NCI-H1092 treated with DMSO at 0.1 percent for 48 hours (cell line): ENCODE data around the gene EPN2.

ENCODE experiments used
- DNase-seq: peaks from one replicate; lab custom pipeline; 2025; lab: John Stamatoyannopoulos, UW

The EPN2 gene

DNA sequence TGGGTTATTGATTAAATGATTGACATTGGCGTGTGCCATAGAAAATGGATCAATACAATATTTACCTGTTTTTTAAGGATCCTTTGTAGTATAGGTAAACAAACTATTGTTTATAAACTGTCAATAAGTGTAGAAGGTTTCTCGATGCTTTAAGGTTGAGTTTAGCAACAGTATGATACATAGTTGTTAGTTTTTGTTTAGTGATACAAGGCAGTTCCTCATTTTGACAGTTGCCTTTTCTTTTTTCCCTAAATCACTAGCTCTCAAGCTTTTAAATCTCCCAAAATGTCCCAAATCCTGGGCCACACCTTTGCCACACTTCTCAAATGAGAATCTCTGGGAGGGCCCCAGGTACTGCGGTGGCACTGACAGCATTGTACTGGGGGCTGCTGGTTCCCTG lies 57.3 kb downstream of the EPN2 start:
- no peak for DNase-seq

GRCh38 chr17:19295473-19296135 lies 58.4 kb downstream of the EPN2 start:
- DNase-seq, result no peak

DNA sequence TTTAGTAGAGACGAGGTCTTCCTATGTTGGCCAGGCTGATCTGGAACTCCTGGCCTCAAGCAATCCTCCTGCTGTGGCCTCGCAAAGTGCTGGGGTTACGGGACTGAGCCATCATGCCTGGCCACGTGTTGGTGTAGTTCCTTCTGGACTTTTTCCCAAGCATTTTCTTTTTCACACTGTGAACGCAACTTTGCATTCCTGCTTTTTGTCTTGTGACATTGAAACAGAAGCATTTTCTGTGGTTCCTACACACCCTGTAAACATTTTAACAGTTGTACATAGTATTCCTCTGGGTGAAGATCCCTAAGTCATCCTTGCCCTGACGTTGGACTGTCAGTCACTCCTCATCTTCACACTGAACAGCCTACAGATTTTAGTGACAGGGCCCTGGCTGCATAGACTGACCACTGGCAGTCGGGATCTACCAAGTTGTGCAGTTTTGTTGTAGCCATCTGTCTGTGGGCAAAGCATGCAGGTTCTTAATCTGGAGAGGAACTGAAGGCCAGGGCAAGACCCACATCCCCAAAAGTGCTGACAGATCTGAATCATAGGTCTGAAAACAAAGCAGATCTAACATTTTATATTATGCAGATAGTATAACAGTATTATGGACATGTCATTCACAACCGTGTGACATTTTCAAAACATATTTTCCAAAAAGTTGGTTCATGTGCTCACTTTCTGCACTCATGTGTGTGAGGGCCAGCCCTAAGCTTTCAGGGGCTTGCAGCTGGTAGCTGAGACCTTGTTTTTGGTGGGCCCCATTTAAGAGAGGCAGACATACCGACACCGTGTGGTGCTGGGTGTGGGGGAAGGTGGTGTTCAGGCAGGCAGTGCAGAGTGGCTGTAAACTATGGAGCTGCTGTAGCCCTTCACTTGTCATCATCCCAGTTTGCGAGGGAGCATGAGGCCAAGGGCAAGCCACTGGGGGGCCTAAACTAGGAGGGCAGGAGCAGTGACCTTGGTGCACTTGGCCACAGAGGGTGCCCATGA lies 59.9 kb downstream of the EPN2 start:
- no peak for DNase-seq

GRCh38 chr17:19298569-19299213 lies 61.5 kb downstream of the EPN2 start:
- no peak for DNase-seq

- DNase-seq, result no peak
Observed at GRCh38 chr17:19299214-19299747, 62.1 kb downstream of the EPN2 start.

- DNase-seq, result no peak
Observed at GRCh38 chr17:19299866-19300265, 62.7 kb downstream of the EPN2 start.

- DNase-seq, result no peak
Observed at GRCh38 chr17:19301274-19301951, 64.2 kb downstream of the EPN2 start.

- no peak for DNase-seq
Observed at GRCh38 chr17:19301973-19302372, 64.8 kb downstream of the EPN2 start.

DNA sequence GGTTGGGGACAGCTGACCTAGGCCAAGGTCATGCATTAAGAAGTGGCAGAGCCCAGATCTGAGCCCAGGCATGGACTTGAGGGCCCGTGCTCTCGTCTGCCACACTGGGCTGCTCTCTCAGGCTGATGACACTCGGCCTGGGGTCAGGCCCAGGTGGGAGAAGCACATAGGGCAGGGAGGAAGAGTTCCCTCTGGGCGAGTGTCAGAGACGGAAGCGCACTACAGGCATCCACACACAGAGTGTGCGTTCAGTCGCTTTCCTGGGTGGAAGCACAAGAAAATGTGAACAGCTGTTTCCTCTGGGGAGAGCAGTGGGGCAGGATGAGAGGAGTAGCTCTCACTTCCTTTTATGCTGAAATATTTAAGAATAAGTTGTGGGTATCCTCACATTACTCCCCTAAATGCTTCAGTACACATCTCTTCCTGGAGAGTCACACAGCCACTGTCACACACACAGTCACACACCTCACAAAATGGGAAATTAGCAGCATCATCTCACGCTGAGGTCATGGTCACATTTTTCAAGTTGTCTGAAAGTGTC lies 65.7 kb downstream of the EPN2 start:
- no peak for DNase-seq

GRCh38 chr17:19303367-19303776 lies 66.2 kb downstream of the EPN2 start:
- DNase-seq, result no peak

DNA sequence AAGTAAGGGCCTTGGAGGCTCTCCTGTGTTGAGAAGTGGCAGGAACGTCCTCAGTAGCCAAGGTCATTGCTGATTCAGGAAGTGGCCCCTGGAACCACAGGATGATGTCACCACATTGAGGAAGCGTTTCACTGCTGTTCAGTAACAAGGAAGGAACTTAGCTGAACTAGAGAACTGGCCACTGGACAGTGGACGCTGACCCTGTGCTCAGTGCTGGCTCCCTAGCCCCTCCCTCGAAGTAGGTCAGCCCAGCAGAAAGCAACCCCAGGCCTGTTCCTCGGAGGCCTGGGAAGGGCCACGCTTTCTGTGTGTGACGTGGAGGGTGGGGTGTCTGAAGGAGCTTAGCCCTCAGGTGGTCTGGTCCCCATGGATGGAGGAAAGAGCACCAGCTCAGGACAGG lies 67.0 kb downstream of the EPN2 start:
- DNase-seq, result no peak

GRCh38 chr17:19304751-19305150 lies 67.6 kb downstream of the EPN2 start:
- no peak for DNase-seq

- no peak for DNase-seq
Observed at GRCh38 chr17:19305256-19305655, 68.1 kb downstream of the EPN2 start.

DNA sequence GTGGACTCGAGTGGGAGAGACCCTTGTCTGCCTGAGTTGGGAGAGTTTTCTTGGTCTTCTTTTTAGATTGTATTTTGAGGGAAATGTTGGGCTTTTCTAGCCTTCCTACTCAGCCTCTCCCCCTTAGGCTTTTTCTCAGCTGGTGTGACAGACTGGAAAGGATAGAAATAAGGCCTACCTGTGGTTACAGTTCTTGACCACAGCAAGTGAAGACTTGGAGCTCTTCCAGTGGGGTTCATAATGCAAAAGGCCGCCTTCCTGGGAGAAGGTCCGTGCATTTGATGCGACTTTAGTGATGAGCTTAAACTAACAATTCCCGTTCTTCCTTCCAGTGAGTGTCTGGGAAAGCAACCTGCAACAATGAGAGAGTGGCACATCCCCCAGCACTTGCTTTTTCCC lies 68.6 kb downstream of the EPN2 start:
- DNase-seq, result no peak

DNA sequence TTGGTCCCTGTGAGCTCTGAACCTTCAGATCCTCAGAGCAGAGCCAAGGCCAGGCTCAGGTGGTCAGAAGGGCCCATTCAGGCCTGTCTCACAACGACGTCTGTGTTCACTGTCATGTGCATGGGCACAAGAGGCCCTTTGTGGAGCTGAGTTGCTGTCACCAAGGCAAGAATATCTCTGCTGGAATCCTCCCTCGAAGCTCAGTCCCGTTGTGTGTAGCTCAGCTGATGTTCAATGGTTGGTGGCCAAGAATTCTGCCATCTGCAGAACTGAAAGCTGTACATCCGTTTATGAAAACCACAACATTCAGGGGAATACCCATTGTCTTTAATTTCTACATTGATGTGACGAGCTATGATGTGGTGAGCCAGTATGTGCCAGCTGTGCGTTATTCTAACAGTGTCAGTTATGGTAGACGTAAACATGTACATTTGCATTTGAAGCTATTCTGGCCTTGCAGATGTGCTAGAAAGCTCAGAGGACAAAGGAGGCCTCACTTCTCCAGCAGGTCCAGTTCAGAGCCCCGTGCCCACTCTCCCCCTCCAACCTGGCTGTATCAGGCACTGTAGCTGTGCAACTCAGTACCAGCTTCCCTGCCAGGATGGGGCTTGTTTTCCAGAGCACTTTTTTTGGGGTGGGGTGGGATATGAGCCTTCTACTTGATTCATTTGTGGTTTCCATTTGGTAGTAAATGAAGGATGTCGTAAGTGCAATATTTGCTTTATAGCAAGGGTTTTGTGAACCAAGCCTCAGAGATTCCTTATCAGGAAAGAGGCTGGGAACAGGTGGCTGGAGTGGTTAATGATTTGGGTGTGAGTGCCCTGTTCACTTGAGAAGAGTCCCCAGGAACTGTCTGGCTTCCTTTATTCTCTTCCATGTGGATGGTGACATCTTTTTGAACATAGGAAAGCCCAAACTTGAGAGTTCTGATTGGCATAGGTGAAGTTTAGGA lies 69.3 kb downstream of the EPN2 start:
- no peak for DNase-seq

DNA sequence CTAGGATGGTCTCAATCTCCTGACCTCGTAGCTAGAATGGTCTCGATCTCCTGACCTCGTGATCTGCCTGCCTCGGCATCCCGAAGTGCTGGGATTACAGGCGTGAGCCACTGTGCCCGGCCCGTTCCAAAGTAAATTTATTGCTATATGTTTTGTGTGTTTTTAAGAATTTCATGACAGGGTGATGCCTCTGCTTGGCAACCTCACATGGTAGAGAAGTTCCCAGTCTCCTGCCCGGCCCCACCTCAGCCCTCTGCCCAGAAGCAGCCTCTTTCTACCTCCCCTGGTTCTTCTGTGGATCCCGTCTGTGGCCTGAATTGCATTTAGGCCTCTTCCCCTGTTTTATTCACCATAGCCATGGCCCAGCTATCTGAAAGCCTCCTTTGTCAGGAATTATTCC lies 70.4 kb downstream of the EPN2 start:
- DNase-seq, result no peak

- DNase-seq, result no peak
Observed at GRCh38 chr17:19308398-19308797, 71.2 kb downstream of the EPN2 start.

GRCh38 chr17:19309701-19310100 lies 72.5 kb downstream of the EPN2 start:
- DNase-seq, result no peak

- no peak for DNase-seq
Observed at GRCh38 chr17:19310151-19310550, 73.0 kb downstream of the EPN2 start.

DNA sequence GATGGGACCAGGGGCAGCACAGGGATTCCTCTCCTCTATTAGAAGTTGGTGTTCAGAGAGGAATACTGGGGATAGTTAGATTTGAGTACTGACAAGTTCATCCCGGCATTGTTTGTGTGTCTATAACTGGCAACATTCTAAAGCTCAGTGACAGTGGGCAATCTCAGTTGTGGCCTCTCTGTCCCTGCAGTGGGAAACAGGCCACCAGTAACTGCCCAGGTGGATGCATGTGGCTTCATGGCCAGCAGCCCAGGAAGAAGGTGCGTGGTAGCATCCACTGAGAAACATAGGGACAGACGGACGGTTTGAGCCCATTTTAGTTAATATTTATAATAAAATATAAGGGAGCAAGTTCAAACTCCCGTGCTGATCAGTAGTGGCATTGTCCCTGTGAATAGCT lies 73.8 kb downstream of the EPN2 start:
- DNase-seq, result no peak
